HG02571 (cell line): ENCODE data around the gene CATSPER4.

Experiments
- ATAC-seq: cut with Tn5 transposase; IDR thresholded peaks from one replicate; pipeline ENCODE4 v1.9.1; 2021; ENCODE audit warnings: mild to moderate bottlenecking, moderate library complexity; ENCODE audit not compliant: unreplicated experiment

The CATSPER4 gene

DNA sequence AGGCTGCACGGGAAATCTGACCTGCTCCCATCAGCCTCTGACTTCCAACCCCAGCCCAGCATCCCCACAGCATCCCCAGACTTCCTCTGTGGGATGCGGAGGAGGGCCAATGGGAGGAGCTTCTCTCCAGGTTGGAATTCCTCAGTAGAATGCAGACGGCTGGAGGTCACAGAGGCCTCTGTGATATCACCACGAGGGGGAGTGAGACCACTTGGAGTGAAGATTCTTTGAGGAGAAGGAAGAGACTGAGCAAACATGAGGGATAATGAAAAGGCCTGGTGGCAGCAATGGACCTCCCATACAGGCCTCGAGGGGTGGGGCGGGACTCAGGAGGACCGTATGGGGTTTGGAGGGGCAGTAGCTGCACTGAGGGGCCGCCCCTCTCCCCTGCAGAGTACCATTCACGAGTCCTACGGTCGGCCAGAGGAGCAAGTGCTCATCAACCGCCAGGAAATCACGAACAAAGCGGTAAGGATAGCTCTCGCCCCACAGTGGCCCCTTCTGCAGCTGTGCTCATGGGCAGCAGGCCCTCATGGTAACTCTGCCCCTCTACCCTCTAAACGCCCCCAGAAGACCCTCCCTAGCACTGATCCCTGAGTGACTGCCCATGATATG lies at the start of gene CATSPER4:
Gene CATSPER4, plus strand, starts transcription at position 230 of the 615 bp plus-strand sequence. Its CDS starts 26 bp downstream, at position 256.
- ATAC-seq: no peak

DNA sequence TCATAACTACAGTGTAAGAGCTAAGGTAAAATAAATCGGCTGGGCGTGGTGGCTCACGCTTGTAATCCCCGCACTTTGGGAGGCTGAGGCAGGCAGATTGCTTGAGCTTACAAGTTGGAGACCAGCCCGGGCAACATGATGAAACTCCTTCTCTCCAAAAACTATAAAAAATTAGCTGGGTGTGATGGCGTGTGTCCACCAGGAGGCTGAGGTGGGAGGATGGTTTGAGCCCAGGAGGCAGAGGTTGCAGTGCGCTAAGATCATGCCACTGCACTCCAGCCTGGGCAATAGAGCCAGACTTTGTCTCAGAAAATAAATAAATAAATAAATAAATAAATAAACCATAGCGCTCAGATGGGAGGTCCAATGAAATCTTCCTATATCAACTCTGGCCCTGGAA lies 48.2 kb upstream of the CATSPER4 start:
- no peak for ATAC-seq

DNA sequence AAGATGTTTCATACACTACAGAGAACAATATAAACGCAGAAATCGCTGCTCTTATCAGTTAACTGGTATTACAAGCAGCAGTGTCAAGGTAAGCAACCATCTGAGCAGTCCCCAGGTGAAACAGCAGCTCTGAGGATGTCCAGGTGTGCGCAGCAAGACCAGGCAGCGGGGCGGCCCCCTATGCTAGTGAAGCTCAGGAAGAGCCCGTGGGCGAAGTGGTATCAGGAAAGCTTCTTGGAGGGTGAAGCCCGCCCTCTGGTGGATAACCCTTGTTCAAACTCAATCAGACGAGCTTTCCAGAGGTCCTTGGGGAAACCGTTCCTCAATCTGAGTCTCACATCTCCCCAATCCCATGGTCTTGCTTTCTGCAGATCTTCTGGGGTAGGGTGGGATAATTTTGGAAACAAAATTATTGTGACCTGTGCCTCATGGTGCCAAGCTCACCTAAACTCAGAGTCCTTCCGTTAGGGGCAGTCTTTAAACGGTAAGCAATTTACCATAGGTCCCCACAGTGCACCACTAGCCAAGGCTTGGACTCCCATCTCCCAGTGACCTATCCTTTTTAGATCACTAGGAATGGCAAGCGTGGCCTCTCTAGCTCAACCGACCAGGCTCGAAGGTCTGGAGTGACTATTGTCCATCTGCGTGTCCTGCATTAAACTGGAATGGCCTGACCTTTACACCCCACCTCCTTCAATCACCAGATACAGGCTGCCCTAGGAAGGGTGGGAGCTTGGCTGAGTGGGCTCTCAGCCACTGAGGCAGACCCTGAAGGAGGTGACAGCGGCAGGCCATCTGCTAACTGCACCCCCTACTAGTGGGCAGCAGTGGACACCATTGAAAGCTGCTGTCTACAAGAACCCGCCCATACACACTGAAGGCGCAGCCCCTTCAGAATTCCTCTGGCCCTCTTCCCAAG lies 45.1 kb upstream of the CATSPER4 start:
- ATAC-seq: peak; percentile 53

DNA sequence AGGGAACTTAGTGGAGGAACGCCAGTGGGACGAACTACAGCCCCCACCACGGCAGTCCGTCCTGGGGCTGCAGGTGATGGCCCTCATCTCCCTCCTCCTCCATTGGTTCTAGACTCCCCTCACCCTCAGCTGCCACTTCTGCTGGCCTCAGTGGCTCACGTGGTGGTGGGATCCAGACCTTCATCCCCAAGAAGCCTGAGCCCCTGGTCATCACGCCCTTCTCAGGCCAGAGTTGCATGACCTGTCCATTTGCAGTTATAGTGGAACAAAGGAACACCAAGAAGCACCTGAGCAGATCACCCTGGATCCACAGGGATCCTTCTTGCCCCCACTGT lies 44.5 kb upstream of the CATSPER4 start:
- no peak for ATAC-seq

DNA sequence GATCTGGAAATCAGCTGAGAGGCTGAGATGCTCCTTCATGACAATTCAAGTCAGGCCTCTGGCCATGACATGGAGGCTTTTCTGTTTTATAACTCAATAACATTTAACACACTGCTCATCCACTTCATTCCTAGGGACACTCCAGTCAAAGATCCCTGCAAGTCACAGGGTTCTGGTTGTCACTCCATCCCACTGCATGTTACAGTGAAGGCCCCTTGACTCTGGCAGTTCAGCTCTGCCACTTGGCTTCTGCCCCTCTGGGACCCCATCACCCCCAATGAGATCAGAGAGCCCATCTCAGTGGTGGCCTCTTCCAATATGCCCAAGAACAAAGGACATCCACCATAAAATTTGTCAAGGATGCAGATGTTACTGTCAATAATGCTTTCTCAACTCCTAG lies 41.5 kb upstream of the CATSPER4 start:
- no peak for ATAC-seq

DNA sequence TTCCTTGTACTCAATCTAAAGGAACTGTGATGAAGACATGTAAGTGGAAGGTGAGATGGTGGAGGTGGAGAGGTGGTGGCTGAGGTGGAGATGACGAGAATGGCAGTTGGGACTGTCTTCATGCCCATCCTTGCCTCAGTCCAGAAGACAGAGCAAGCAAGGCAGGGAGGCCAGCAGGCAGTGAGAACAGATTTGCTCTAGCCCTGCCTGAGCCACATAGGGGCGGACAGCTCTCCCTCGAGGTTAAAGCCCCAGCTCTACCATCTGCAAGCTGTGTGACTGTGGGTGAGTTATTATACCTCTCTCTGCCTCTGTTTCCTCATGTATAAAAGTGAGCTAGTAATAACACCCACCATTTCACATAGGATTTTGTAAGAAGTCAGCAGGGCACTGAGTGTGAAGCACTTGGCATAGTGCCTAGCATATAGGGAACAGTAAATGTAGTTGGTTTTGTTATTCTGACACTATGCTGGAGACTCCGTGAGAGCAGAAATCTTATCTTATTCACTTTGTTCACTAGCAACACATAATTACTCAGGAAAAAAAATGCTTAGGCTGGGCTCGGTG lies 36.4 kb upstream of the CATSPER4 start:
- no peak for ATAC-seq

DNA sequence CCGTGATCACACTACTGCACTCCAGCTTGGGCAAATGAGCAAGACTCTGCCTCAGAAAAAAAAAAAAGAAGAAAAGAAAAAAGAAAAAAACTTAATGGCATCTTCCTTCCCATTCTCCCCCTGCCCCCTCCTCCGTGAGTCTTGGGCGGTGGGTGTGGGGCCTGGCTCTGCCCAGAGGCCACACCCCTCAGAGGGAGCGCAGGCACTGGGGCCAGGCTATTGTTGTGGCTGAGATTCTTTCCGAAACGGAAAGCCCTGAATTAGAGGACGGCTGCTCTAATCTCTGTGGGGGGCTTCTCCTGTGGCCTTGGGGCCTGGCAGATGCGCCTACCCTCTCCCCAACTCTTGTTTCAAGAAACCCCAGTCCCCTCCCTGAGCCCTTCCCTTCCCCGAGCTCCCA lies 35.7 kb upstream of the CATSPER4 start:
- ATAC-seq: no peak

DNA sequence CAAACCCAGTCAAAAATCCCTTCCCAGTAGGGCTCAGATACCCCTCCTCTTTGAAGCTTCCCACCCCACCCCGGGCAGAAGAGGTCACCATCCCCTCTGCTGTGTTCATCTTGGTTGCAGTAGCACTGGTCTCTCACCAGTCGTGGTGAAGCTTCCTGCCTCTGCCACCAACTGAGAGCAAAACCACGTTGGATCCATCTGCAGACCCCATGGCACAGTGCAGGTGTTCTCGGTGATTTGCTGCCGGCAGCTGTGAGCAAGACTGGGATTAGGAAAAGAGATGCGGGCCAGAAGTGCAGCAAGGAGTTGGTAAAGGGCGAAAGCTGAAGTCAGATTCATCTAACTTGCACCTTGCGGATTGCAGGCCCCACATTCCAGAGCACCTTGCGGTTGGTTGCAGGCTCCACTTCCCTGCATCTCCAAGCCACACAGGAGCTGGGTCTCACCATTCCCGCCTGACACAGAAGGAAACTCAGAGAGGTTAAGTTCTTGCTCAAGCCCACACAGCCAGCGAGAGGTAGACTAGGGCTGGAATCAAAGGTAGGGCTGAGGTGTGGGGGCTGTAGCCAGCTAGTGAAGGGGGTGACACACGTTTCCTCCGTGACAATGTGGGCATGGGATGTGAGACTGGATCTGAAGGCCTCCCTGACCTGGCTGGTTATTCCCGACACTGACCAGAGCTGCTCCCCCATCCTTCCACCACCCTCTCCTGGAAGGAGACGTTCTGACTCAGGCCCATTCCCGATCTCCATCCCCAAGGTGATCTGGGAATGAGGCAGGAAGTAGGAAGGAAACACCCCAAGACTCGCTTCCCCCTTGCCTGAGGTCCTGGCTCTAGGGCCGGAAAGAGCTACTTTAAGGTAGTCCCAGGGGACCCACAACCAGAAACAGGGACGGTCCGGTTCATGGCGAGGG lies 34.8 kb upstream of the CATSPER4 start:
- ATAC-seq: no peak

DNA sequence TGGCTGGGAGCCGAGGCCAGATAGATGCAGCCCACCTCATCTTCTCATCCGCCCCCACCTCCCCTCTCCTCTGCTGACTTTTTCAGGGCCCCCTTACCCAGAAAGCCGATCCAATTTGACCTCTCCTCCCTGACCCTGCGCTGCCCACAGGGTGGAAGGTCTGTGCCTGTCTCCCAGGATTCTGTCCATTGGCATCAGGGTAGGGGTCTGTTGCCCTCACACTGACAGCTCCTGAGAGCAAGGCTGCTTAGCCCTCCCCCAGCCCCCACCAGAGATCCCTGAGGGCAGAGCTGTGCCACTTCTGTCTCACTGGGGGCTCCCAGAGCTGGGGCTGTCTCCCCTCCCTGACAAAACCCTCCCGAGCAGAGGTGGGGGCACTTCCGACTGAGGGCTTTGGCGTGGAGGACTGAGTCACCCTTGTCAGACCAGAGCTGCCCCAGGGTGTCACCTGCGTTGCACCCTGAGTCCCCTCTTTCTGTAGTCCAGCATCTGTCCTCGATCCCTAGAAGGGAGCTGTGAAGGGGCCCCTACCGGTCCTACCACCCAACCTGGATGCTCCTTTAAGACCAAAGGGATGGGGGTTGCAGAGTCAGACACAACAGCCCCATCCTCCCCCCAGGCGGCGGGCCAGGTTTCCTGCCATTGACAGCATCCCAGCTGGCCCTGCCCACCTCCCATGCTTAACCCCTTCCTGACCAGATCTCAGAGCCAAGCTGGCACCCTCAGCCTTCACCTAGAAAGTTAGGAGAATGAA lies 33.9 kb upstream of the CATSPER4 start:
- no peak for ATAC-seq

DNA sequence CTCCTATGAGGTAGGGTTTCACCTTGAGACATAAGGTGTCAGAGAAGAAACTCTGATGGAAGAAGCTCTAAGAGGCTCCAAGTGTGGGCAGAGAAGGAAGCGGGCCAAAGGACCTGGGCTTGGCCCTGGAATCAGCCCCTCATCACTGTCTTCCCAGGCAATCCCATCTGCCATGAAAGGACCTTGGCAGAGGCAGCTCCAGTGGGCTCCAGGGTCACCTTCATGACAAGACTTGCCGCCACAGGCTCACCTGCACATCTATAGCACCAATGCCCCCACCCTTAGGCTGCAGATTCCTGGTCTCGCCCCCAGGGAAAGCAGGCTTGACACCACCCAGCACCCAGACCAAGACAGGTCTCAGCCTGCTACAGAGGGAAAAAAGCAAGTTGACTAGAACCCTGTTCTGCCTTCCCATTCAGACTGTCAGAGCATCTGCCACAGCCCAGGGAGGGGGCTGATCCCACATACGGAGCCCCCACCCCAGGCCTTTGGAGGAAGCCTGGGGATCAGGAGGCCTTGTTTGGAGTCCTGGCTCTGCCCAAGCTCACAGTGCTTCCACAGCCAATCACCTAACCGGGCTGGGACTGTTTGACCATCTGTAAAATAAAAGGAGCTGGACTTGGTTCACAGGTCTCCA lies 32.0 kb upstream of the CATSPER4 start:
- ATAC-seq: no peak

DNA sequence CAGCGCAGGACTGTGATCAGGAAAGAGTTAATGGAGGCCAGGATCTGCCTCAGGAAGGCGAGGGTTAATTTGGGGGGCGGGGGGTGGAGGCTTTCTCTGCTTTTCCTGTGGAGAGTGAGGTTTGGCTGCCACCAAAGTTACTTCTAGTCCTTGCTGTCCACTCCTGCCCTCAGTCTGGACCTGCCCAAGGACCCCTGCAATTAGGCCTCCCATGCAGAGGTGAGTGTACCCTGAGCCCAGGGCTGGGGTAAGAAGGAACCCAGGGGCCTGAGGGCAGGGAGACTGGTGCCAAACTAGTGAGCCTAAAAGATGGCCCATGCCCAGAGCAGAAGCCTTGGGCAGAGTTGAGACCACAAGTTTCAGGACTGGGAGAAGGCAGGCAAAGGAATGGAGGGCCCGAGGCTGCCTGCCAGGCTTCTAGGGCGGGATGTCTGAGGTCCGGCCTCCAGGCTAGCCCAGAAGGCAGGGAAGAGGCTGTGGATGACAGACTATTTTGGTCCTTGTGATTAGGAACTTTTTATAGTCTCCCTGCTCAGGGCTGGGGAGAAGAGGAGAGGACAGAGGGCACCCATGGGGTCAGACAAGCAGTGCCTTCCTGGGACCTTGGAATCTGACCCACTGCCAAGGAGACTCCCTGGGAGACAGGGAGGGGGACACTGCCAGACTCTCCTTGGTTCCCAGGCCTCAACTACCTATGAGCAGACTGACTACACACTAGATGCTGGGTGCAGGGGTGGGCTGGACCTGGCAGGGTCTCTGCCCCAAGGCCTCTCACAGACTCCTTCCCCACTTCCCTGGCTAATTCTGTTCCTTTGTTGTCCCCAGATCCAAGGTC lies 31.3 kb upstream of the CATSPER4 start, which contains the start of gene FAM110D:
Gene FAM110D, plus strand, starts transcription at position 172 of the 835 bp plus-strand sequence. CDS start 2,213 bp downstream, outside the sequence.
- no peak for ATAC-seq

DNA sequence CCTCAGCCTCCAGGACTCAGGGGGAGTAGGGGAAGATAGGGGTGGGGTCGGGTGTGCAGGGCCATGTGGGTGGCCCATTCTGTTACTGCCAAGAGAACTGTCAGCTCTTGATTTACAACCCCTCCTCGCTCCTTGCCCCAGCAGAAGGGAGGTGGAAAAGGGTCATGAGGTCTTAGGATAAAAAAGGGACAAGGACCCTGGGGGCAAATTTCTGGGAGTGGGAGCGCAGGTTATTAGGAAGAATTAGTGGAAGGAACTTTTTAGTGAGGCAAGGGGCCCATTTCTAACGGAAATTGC lies 30.7 kb upstream of the CATSPER4 start:
- no peak for ATAC-seq

DNA sequence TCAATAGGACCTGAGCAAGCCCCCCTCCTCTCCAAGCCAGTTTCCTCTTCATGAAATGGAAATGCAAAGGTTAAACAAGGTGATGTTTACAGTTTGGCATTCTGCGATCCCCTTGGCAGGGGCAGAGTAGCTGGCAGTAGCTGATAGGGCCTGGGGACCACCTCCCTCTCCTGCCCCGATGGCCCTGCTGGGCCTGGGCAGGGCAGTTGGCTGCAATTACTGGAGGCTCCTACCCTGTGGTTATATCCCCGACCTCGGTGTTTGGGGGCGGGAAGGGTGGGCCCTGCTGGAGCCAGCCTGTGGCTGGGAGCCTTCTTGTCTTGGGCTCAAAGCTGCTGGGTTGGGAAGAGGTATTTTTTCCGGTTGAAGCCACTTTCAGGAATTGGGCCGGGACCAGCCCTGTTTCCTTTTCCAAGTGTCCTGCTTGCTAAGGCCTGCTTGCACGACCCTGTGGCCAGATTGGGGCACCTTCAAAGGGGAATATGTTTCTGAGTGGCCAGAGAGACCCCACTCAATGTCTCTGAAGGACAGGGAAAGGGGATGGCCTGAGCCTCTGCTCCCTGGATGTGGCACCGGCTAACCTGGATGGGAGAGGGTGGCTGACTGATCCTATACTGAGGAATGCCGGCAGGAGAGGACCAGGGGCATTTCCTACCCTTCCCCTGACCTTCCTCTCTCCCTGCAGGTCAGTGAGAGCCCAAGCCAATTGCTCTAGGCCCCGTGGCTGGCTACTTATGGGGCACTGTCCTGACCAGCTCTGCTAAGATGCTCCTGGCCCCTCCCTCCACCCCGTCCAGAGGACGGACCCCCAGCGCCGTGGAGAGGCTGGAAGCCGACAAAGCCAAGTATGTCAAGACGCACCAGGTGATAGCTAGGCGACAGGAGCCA lies 29.6 kb upstream of the CATSPER4 start:
- ATAC-seq: no peak

DNA sequence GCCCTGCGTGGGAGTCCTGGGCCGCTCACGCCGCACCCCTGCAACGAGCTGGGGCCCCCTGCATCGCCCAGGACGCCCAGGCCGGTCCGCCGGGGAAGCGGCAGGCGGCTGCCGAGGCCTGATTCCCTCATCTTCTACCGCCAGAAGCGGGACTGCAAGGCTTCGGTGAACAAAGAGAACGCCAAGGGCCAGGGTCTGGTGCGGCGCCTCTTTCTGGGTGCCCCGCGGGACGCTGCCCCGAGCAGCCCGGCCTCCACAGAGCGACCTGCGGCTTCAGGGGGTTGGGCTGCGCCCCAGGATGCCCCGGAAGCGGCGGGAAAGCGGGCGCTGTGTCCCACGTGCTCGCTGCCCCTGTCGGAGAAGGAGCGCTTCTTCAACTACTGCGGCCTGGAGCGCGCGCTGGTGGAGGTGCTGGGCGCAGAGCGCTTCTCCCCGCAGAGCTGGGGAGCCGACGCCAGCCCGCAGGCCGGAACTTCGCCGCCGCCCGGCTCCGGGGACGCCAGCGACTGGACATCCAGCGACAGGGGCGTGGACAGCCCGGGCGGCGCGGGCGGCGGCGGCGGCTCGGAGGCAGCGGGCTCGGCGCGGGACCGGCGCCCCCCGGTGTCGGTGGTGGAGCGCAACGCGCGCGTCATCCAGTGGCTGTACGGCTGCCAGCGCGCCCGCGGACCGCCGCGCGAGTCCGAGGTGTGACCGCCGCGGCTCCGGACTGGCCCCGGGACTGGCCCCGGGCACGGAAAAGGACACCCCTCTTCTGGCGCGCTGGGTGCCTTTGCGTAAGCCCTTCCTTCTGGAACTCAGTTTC lies 28.8 kb upstream of the CATSPER4 start:
- ATAC-seq: no peak

DNA sequence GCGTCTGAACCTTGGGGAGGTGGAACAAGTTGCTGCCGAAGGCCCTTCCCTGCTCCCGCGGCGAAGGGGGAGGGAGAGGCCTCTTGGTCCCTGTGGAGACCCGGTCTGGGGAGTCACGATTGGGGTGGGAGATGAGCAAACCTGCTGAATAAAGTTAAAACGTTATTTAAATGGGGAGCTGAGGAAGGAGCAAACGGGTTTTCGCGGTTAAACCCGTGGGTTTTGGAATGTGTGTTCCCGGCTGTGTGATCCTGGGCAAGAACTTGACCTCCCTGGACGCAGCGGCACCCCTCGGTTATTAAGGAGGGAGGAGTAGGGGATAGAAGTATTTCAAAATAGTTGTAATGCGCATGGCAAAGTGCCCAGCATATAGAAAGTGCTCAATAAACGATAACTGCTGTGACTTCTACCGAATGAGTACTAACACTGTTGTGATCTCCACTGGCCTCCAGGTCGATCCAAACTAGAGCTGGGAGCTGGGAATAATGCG lies 28.1 kb upstream of the CATSPER4 start:
- ATAC-seq: no peak

DNA sequence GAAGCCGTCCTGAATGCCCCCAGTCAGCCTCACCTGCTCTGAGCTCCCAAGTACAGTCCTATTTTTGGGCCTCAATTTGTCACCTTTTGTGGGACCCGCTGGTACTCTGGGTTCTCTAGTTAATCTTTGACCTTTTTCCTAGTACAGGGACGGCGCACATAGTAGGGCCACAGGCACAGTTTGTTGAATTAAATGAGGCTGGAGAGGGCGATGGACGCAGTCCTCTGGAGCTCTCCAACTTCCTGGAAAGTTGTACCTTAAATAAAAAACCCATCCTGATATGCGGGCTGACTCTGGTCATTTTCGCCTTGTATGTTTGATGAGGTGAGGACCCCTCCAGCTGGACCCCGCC lies 26.7 kb upstream of the CATSPER4 start:
- ATAC-seq: no peak
